Skeletal muscle tissue (tissue), 1 donor: ENCODE data around the gene CCDC195. TPM values are rescaled to one million over a fixed set of nuclear protein-coding genes. Genes with fewer than 3 reads are reported as not detected.

Experiments used
- total RNA-seq: library from RNA; depleted of rRNA; stranded (reverse); fragments of >200 nt; gene quantifications from one replicate; pipeline ENCODE4 v1.2.3, GENCODE V29; 2014

CCDC195 gene
- total RNA-seq, 1 donor from 2014 or later, result not detected

Other genes with a start within 250 kb of the CCDC195 start
- gene CUL3, start 131.0 kb downstream of the CCDC195 start, total RNA-seq, result 82.5 TPM